Tibial artery (tissue), 4 donors: Measurements from ENCODE around the gene CARS2.
A peak's percentile ranks its signal among the peaks of the same experiment; 100 is the strongest.

Experiments used
- DNase-seq, 2 donors: peaks; one replicate each; pipeline ENCODE4 v3.0.0-alpha.2; 2019
- H3K27ac ChIP-seq, 2 donors: fragments of 200-600 bp; sonication (generic) in 1 of 2; 1 replicate in 1 of 2; 2 replicates in 1 of 2; pipeline ENCODE4 v1.5.1; 2018 to 2019; ENCODE audit warnings: mild to moderate bottlenecking in 1 of 2
- H3K27me3 ChIP-seq, 2 donors: fragments of 200-600 bp; sonication (generic) in 1 of 2; one replicate each; pipeline versions ENCODE4 v1.5.1 to v1.6.0; 2016 to 2019
- H3K36me3 ChIP-seq, 3 donors: fragments of 200-600 bp; sonication (generic) in 2 of 3; one replicate each; pipeline ENCODE4 v1.5.1; 2016 to 2019; ENCODE audit warnings: mild to moderate bottlenecking in 2 of 3
- H3K4me1 ChIP-seq, 4 donors: fragments of 200-600 bp; sonication (generic) in 2 of 4; 1 replicate in 3 of 4; 2 replicates in 1 of 4; pipeline ENCODE4 v1.5.1; 2016 to 2019
- H3K4me3 ChIP-seq, 2 donors: fragments of 200-600 bp; sonication (generic) in 1 of 2; 1 replicate in 1 of 2; 2 replicates in 1 of 2; pipeline ENCODE4 v1.5.1; 2018 to 2019; ENCODE audit warnings: mild to moderate bottlenecking in 2 of 2
- H3K9me3 ChIP-seq, 3 donors: fragments of 200-600 bp; sonication (generic) in 1 of 3; one replicate each; pipeline ENCODE4 v1.5.1; 2016 to 2019
- intact Hi-C: fragments of 100-400 bp; cut with DNase I; formaldehyde crosslinking; loops from one replicate; pipeline ENCODE4 v1.15.0; 2023; ENCODE audit warnings: low total_unique reads
- TF ChIP-seq, protein P1 (sequence below), 2 experiments: fragments of 200-600 bp in 1 of 2; fragments of 450-650 bp in 1 of 2; IDR thresholded peaks; one replicate each; pipeline ENCODE4 v1.5.1; 2017 to 2019; ENCODE audit warnings: antibody characterized with exemption in 2 of 2, mild to moderate bottlenecking in 1 of 2, moderate library complexity in 1 of 2

Gene CARS2

DNA sequence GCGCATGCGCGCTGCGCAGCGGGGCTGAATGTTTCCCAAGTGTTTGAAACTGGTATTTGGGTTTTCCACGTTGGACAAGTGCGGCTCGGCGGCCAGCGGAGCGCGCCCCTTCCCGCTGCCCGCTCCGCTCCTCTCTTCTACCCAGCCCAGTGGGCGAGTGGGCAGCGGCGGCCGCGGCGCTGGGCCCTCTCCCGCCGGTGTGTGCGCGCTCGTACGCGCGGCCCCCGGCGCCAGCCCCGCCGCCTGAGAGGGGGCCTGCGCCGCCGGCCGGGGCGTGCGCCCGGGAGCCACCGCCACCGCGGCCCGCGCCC lies 7.7 kb upstream of the CARS2 start, which contains the start of gene ING1:
TSS of gene ING1 (plus strand) at position 59 of the 311 bp plus-strand sequence. CDS start 450 bp downstream, outside the sequence.
- Histone ChIP-seq H3K36me3 (no peaks in the 10 kb centered on the region), H3K27me3 (no peaks in the 10 kb centered on the region), H3K4me3 (peak within 1 kb of the TSS; percentile 92 to 98), H3K4me1 (peaks cover 0 to 30% (median 27%) of the 10 kb centered on the region in 4 donors), H3K27ac (peak within 1 kb of the TSS; percentile 99), H3K9me3 (no peaks in the 10 kb centered on the region)
- no peak for DNase-seq
- intact Hi-C loops, result loop anchor here (10.0 kb wide), 2 partner anchors 161 to 499 kb away; no protein-coding TSS in a partner anchor
- TF ChIP-seq, protein P1, sequence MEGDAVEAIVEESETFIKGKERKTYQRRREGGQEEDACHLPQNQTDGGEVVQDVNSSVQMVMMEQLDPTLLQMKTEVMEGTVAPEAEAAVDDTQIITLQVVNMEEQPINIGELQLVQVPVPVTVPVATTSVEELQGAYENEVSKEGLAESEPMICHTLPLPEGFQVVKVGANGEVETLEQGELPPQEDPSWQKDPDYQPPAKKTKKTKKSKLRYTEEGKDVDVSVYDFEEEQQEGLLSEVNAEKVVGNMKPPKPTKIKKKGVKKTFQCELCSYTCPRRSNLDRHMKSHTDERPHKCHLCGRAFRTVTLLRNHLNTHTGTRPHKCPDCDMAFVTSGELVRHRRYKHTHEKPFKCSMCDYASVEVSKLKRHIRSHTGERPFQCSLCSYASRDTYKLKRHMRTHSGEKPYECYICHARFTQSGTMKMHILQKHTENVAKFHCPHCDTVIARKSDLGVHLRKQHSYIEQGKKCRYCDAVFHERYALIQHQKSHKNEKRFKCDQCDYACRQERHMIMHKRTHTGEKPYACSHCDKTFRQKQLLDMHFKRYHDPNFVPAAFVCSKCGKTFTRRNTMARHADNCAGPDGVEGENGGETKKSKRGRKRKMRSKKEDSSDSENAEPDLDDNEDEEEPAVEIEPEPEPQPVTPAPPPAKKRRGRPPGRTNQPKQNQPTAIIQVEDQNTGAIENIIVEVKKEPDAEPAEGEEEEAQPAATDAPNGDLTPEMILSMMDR (IDR thresholded peaks at IDR 0.05), result no peak

- Histone ChIP-seq H3K4me1 (peaks cover 0 to 25% (median 23%) of the 10 kb centered on the region in 4 donors), H3K36me3 (no peaks in the 10 kb centered on the region), H3K27ac (peak overlapping the region; percentile 99), H3K4me3 (peak overlapping the region; percentile 92 to 98), H3K27me3 (no peaks in the 10 kb centered on the region), H3K9me3 (no peaks in the 10 kb centered on the region)
- DNase-seq, result peak; percentile 100
- intact Hi-C loops, result loop anchor here (10.0 kb wide), 2 partner anchors 162 to 498 kb away; no protein-coding TSS in a partner anchor
- TF ChIP-seq, protein P1 (IDR thresholded peaks at IDR 0.05), result peak in 1 of 2 experiments; percentile 33
Measured at GRCh38 chr13:110712849-110713641, 7.1 kb upstream of the CARS2 start.

DNA sequence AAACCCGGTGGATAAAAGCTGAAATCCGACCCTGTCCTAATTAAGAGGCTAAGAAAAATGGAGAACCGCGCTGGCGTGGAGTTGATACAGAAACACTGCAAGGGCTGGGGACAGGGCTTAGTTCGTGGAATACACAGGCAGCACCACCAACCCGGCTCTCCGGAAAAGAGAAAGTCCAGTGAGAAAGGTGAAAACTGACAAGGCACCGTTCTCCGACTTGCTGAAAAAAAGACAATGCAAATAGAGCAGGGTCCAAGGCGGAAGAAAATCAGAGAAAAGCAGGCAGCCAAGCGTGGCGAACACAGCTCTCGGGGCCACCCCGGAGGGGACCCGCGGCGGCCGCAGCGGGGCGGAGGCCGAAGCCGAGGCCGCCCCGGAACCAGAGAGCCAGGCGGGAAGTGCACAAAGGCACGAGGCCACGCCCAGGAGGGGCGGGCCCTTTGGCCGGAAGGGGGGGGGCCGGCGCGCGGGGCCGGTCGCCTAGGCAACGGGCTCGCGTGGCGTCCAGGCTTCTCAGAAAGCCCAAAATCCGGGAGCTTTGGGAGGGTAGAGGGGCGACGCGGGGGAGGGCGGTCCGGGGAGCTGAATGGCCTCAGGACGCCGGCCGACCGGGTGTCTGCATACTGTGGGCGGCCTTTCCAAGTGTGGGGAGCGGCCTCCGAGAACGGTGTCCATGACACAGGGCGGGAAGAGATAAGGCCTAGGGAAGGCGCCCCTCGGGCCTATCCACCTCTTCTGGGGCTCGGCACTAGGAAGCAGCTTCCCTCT lies 6.3 kb upstream of the CARS2 start:
- Histone ChIP-seq H3K9me3 (no peaks in the 10 kb centered on the region), H3K36me3 (no peaks in the 10 kb centered on the region), H3K27me3 (no peaks in the 10 kb centered on the region), H3K27ac (peak overlapping the region; percentile 99), H3K4me1 (peaks cover 0 to 18% (median 16%) of the 10 kb centered on the region in 4 donors), H3K4me3 (peak overlapping the region; percentile 92 to 98)
- peak; percentile 79 to 94 for DNase-seq
- TF ChIP-seq, protein P1 (IDR thresholded peaks at IDR 0.05), result no peak
- intact Hi-C loops, result loop anchor here (10.0 kb wide), 2 partner anchors 163 to 497 kb away; no protein-coding TSS in a partner anchor

DNA sequence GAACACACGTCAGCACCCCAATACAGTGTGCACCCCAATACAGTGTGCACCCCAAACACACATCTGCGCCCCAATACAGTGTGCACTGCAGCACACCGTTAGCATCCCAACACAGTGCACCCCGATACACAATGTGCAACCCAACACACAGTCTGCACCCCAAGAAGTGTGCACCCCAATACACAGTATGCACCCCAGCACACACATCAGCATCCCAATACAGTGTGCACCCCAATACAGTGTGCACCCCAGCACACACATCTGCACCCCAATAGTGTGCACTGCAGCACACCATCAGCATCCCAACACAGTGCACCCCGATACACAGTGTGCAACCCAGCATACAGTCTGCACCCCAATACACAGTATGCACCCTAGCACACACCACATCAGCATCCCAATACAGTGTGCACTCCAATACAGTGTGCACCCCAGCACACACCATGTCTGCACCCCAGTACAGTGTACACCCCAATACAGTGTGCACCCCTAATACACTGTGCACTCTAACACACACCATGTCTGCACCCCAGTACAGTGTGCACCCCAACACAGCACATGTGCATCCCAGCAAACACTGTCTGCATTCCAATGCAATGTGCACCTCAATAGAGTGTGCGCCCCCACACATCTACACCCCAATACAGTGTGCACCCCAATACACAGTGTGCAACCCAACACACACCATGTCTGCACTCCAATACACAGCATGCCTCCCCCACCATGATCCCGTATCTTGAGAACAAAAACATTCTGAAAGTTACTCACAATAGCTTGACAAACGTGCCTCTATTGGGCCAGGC lies 855 bp upstream of the CARS2 start:
- no peak for DNase-seq
- peaks cover 0 to 52% (median 43%) of the 10 kb centered on the region in 4 donors for H3K4me1 ChIP-seq
- peak overlapping the region; percentile 71 to 89 for H3K4me3 ChIP-seq
- H3K27ac ChIP-seq, result peak overlapping the region; percentile 70 to 86
- TF ChIP-seq, protein P1 (IDR thresholded peaks at IDR 0.05), result no peak
- no peaks in the 10 kb centered on the region for H3K27me3 ChIP-seq
- peaks cover 0 to 13% (median 0%) of the 10 kb centered on the region in 3 donors for H3K36me3 ChIP-seq
- intact Hi-C loops, result no loop called here
- H3K9me3 ChIP-seq, result no peaks in the 10 kb centered on the region

DNA sequence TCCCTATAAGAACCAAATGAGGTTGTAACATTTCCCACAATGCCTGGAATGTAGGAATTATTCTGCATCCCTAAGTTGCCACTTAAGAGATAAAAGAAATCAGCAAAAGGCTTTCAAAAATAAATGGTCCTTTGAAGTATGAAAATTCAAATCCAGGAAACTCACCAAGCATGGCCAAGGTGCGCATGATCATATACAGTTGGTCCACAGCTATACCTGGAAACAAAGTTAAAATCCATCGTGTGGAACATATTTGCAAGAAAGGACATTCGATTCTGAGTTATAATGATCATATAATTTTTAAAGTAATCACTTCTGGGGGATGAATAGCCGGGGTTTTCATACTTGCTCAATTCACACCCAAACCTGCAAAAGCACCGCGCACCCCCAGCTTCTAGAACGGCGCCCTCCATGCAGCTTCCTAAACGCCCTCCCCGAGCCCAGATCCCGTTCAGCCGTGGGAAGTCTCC lies 525 bp downstream of the CARS2 start:
- TF ChIP-seq, protein P1 (IDR thresholded peaks at IDR 0.05), result no peak
- Histone ChIP-seq H3K27ac (peak overlapping the region; percentile 82 to 86), H3K4me3 (peak overlapping the region; percentile 71 to 89), H3K4me1 (peaks cover 0 to 44% (median 35%) of the 10 kb centered on the region in 4 donors), H3K36me3 (peaks cover 11 to 23% (median 12%) of the 10 kb centered on the region in 3 donors), H3K27me3 (no peaks in the 10 kb centered on the region), H3K9me3 (no peaks in the 10 kb centered on the region)
- no peak for DNase-seq
- intact Hi-C loops, result no loop called here
